ENCODE results near the gene ZDHHC1. TPM values are rescaled to one million over a fixed set of nuclear protein-coding genes. Genes with fewer than 3 reads are reported as not detected.

The ZDHHC1 gene
- total and polyA plus RNA-seq, 5 donors from 2014 or later = 0.60 TPM; not detected in 4

DNA sequence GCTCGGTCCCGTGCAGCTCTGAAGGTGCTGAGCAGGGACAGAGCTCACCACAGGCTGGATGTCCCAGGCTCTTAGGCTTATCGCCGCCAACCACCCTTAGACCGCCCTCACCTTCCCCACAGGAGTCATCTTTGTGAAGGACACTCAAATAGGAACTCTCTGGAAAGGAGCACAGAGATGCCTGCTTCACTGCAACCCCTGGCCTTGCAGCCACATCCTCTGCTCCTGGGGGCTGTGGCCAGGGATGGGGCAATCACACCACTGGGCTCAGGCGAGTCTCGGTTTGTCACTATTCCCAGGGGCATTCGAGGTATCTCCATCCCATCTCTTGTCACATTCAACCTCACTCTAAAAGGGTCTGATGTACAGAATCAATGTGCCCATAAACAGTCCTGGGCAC is 10.9 kb downstream of the ZDHHC1 start:
- Mint-ChIP-seq H3K27ac (no peak overlapping the region), H3K9me3 (peaks cover 0 to 3% (median 0%) of the 10 kb centered on the region in 7 donors), H3K4me3 (no peak overlapping the region), H3K4me1 (no peaks in the 10 kb centered on the region), H3K27me3 (peaks cover 14% of the 10 kb centered on the region), H3K36me3 (no peaks in the 10 kb centered on the region)
- Histone ChIP-seq H3K36me3 (ENCODE audit: control insufficient read depth, insufficient read depth, low read length) (no peaks in the 10 kb centered on the region), H3K27me3 (ENCODE audit: control insufficient read depth, insufficient read depth, low read length) (no peaks in the 10 kb centered on the region), H3K4me3 (ENCODE audit: low read depth, low read length) (no peak overlapping the region), H3K27ac (ENCODE audit: insufficient read depth, low read length, poor library complexity, severe bottlenecking) (no peak overlapping the region), H3K9me3 (ENCODE audit: control insufficient read depth in 2 of 2, low read length in 2 of 2) (no peaks in the 10 kb centered on the region), H3K4me1 (ENCODE audit: control insufficient read depth, insufficient read depth, low read length, poor library complexity, severe bottlenecking) (no peaks in the 10 kb centered on the region)
- DNase-seq (no peak), ATAC-seq (ENCODE audit: low read depth in 2 of 2) (no peak)

DNA sequence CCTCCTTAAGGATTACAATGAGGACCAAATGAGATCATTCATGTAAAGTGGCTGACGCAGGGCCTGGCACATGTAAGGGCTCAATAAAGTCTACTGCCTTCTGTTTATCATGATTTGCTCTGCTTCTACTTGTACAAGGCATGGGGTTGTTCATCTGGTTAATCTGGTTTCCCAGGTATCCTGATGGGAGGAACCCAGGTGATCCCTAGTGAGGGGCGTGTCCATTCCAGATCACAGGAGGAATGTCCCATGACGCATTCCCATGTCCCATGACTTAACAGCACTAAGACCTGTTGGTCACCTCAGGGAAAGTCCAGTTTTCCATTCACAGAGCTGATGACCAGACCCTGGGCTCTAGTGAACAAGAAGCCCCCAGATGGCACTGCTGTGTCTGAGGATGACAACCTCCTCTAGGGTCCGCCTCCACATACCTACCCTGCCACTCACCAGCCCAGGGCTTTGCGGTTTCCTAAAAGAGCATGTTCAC is 11.5 kb downstream of the ZDHHC1 start:
- no peaks in the 10 kb centered on the region for H3K27me3 ChIP-seq (ENCODE audit: control insufficient read depth, insufficient read depth, low read length)
- H3K36me3 ChIP-seq (ENCODE audit: control insufficient read depth, insufficient read depth, low read length) = no peaks in the 10 kb centered on the region
- no peak overlapping the region for H3K27ac Mint-ChIP-seq
- H3K4me1 Mint-ChIP-seq = no peaks in the 10 kb centered on the region
- no peaks in the 10 kb centered on the region for H3K36me3 Mint-ChIP-seq
- DNase-seq = no peak
- no peaks in the 10 kb centered on the region for H3K9me3 Mint-ChIP-seq
- no peak for ATAC-seq (ENCODE audit: low read depth in 2 of 2)
- H3K27me3 Mint-ChIP-seq = peaks cover 14% of the 10 kb centered on the region
- no peak overlapping the region for H3K27ac ChIP-seq (ENCODE audit: insufficient read depth, low read length, poor library complexity, severe bottlenecking)
- no peak overlapping the region for H3K4me3 Mint-ChIP-seq
- H3K4me1 ChIP-seq (ENCODE audit: control insufficient read depth, insufficient read depth, low read length, poor library complexity, severe bottlenecking) = no peaks in the 10 kb centered on the region
- H3K4me3 ChIP-seq (ENCODE audit: low read depth, low read length) = no peak overlapping the region
- no peaks in the 10 kb centered on the region for H3K9me3 ChIP-seq (ENCODE audit: control insufficient read depth in 2 of 2, low read length in 2 of 2)

DNA sequence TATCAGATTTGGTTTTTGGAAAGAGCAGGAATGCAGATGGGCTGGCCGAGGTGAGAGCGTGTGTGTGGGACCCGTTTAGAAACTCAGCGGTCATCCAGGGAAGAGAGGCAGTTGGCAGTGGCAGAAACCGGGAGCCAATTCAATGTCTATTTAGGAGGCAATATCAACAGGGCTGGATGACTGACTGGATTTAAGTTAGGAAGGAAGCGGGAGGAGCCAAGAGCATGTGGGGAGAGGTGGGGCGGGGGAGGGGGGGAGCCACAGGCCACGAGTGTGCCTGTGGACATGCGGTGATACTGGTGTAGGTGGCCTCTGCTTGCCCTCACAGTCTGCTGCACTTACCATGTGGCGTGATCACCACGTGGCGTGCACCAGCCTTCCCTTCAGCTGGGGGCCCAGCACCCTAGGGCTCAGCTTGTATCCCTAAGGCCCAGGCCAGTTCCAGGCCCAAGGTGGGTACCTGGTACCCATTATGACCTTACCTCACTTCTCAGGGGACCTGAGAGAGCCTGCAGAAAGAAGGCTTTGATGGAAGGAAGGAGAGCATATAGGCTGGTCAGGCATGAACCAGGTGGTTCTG is 12.2 kb downstream of the ZDHHC1 start:
- no peaks in the 10 kb centered on the region for H3K36me3 Mint-ChIP-seq
- Histone ChIP-seq H3K4me1 (ENCODE audit: control insufficient read depth, insufficient read depth, low read length, poor library complexity, severe bottlenecking) (no peaks in the 10 kb centered on the region), H3K36me3 (ENCODE audit: control insufficient read depth, insufficient read depth, low read length) (no peaks in the 10 kb centered on the region), H3K4me3 (ENCODE audit: low read depth, low read length) (no peak overlapping the region), H3K27ac (ENCODE audit: insufficient read depth, low read length, poor library complexity, severe bottlenecking) (no peak overlapping the region), H3K9me3 (ENCODE audit: control insufficient read depth in 2 of 2, low read length in 2 of 2) (no peaks in the 10 kb centered on the region), H3K27me3 (ENCODE audit: control insufficient read depth, insufficient read depth, low read length) (no peaks in the 10 kb centered on the region)
- no peaks in the 10 kb centered on the region for H3K4me1 Mint-ChIP-seq
- no peak for DNase-seq
- ATAC-seq (ENCODE audit: low read depth in 2 of 2) = no peak
- H3K9me3 Mint-ChIP-seq = no peaks in the 10 kb centered on the region
- peak overlapping the region in 1 of 3 donors; percentile 44 for H3K27ac Mint-ChIP-seq
- H3K4me3 Mint-ChIP-seq = no peak overlapping the region
- peaks cover 14% of the 10 kb centered on the region for H3K27me3 Mint-ChIP-seq

- H3K27ac Mint-ChIP-seq = no peak overlapping the region
- ATAC-seq (ENCODE audit: low read depth in 2 of 2) = no peak
- H3K27me3 Mint-ChIP-seq = peaks cover 26% of the 10 kb centered on the region
These were observed 15.4 kb downstream of the ZDHHC1 start for GRCh38 chr16:67400901-67401300.

DNA sequence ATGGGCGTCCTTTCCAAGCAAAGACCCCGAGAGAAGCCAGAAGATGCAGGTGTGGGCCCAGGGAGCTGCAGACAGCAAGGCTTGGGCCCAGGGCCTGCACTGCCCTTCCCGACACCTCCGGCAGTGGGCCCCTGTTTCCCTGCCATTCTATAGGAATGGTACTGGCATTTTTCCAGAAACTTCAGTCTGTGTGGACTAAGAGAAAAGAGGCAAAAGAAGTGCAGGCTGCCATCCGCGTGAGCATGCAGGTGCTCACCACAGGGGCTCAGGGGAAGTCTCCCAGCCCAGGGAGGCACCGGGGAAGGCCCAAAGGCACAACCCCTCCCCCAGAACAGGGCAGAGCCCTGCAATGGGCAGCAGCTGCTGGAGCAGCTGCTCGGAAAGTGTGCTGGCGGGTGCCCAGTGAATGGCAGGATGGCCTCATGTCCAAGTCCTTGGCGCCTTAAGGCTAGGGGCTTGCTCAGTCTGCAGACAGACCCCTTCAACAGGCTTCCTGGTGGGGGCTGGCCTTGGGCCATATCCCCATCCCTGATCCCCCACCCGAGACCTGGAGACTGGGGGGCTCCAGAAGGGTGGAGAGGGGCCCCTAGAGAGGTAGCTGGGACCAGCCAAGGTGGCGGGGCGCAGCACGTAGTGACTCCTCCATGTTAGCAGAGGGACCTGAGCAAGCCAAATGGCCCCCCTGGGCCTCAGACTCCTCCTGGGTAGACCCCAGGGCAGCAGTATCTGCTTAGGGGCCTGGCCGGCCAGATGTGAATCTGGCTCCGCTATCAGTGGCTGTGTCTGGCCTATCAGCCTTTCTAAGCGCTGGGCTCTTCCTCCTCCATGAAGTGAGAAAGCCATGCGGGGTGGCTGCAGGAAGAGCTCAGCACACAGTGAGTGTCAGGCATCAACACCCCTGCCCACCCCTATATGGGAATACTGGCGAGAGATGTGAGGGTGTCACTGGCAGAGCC is 16.2 kb downstream of the ZDHHC1 start:
- Histone ChIP-seq H3K4me1 (ENCODE audit: control insufficient read depth, insufficient read depth, low read length, poor library complexity, severe bottlenecking) (no peaks in the 10 kb centered on the region), H3K4me3 (ENCODE audit: low read depth, low read length) (no peak overlapping the region), H3K27me3 (ENCODE audit: control insufficient read depth, insufficient read depth, low read length) (no peaks in the 10 kb centered on the region), H3K36me3 (ENCODE audit: control insufficient read depth, insufficient read depth, low read length) (no peaks in the 10 kb centered on the region), H3K27ac (ENCODE audit: insufficient read depth, low read length, poor library complexity, severe bottlenecking) (no peak overlapping the region), H3K9me3 (ENCODE audit: control insufficient read depth in 2 of 2, low read length in 2 of 2) (no peaks in the 10 kb centered on the region)
- Mint-ChIP-seq H3K4me3 (no peak overlapping the region), H3K9me3 (no peaks in the 10 kb centered on the region), H3K36me3 (no peaks in the 10 kb centered on the region), H3K27ac (no peak overlapping the region), H3K27me3 (peaks cover 32% of the 10 kb centered on the region), H3K4me1 (peaks cover 0 to 6% (median 0%) of the 10 kb centered on the region in 4 donors)
- ATAC-seq (ENCODE audit: low read depth in 2 of 2) = no peak
- DNase-seq = no peak

More at GRCh38 chr16:67400901-67401300, 15.4 kb downstream of the ZDHHC1 start:
- Histone ChIP-seq H3K27ac (ENCODE audit: insufficient read depth, low read length, poor library complexity, severe bottlenecking) (no peak overlapping the region), H3K4me3 (ENCODE audit: low read depth, low read length) (no peak overlapping the region), H3K9me3 (ENCODE audit: control insufficient read depth in 2 of 2, low read length in 2 of 2) (no peaks in the 10 kb centered on the region), H3K36me3 (ENCODE audit: control insufficient read depth, insufficient read depth, low read length) (no peaks in the 10 kb centered on the region), H3K4me1 (ENCODE audit: control insufficient read depth, insufficient read depth, low read length, poor library complexity, severe bottlenecking) (no peaks in the 10 kb centered on the region), H3K27me3 (ENCODE audit: control insufficient read depth, insufficient read depth, low read length) (no peaks in the 10 kb centered on the region)
- no peak overlapping the region for H3K4me3 Mint-ChIP-seq
- H3K9me3 Mint-ChIP-seq = no peaks in the 10 kb centered on the region
- H3K4me1 Mint-ChIP-seq = peaks cover 0 to 2% (median 0%) of the 10 kb centered on the region in 4 donors
- no peaks in the 10 kb centered on the region for H3K36me3 Mint-ChIP-seq
- no peak for DNase-seq

DNA sequence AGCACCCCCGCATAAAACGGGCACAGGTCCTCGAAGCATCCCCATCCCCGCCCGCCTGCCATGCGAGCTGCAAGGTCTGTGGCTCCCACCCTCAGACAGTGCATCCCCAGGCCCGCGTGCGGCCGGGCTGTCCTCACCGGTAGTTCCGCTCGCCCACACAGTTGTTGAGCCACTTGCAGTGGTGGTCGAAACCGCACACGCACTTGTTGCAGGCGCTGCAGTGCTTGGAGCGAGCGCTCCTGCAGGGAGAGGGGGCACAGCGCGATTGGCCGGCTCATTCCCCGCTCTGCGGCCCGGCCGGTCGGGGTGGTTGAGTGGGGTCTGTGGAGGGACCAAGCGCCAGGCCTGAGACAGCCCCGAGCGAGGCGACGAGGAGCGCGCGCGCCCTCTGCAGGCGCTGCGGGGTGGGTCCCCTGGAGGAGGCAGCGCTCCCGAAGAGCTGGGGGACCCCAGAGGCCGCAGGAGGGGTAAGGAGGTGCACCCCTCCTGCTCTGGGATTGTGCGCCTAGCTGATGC is 17.0 kb downstream of the ZDHHC1 start:
- H3K4me3 Mint-ChIP-seq = no peak overlapping the region
- H3K36me3 ChIP-seq (ENCODE audit: control insufficient read depth, insufficient read depth, low read length) = no peaks in the 10 kb centered on the region
- DNase-seq (peak in 2 of 3 donors; percentile 23 to 25), ATAC-seq (ENCODE audit: low read depth in 2 of 2) (peak in 1 of 2 donors; percentile 53)
- peaks cover 7% of the 10 kb centered on the region for H3K4me1 ChIP-seq (ENCODE audit: control insufficient read depth, insufficient read depth, low read length, poor library complexity, severe bottlenecking)
- H3K27me3 ChIP-seq (ENCODE audit: control insufficient read depth, insufficient read depth, low read length) = no peaks in the 10 kb centered on the region
- no peaks in the 10 kb centered on the region for H3K9me3 Mint-ChIP-seq
- H3K27ac ChIP-seq (ENCODE audit: insufficient read depth, low read length, poor library complexity, severe bottlenecking) = no peak overlapping the region
- H3K4me3 ChIP-seq (ENCODE audit: low read depth, low read length) = no peak overlapping the region
- H3K4me1 Mint-ChIP-seq = peaks cover 0 to 6% (median under 1%) of the 10 kb centered on the region in 4 donors
- peaks cover 33% of the 10 kb centered on the region for H3K27me3 Mint-ChIP-seq
- no peaks in the 10 kb centered on the region for H3K9me3 ChIP-seq (ENCODE audit: control insufficient read depth in 2 of 2, low read length in 2 of 2)
- H3K27ac Mint-ChIP-seq = no peak overlapping the region
- H3K36me3 Mint-ChIP-seq = no peaks in the 10 kb centered on the region

DNA sequence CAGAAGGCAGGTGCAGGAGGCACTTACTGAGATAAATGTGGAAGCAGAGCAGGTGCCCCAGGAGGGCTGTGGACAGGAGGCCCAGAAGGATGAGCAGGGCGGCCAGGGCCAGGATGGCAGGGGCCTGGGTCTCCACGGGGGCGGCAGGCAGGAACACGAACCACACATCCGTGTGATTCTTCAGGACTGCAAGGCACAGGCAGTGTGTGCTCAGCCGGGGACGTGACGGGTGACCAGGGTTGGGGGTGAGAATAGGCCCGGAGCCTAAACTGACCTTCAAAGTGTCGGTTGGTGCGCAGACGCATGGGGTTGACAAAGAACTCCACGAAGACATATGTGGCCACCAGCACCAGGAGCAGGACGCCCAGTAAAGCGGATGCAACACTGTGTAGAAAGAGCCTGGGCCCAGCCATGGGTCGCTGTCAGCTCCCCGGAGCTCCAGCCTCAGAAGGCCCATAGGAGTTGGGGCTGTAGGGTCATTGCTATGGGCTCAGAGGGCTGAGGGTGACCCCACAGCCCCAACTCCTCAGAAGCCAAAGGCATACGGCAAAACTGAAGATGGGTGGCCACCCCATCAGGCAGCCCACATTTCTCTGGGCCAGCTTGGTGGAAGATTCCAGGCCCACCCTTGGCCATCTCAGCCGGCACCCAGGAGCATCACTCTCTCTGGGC is 17.6 kb downstream of the ZDHHC1 start:
- Histone ChIP-seq H3K4me3 (ENCODE audit: low read depth, low read length) (no peak overlapping the region), H3K27ac (ENCODE audit: insufficient read depth, low read length, poor library complexity, severe bottlenecking) (no peak overlapping the region), H3K9me3 (ENCODE audit: control insufficient read depth in 2 of 2, low read length in 2 of 2) (no peaks in the 10 kb centered on the region), H3K27me3 (ENCODE audit: control insufficient read depth, insufficient read depth, low read length) (no peaks in the 10 kb centered on the region), H3K36me3 (ENCODE audit: control insufficient read depth, insufficient read depth, low read length) (no peaks in the 10 kb centered on the region), H3K4me1 (ENCODE audit: control insufficient read depth, insufficient read depth, low read length, poor library complexity, severe bottlenecking) (peaks cover 13% of the 10 kb centered on the region)
- H3K27me3 Mint-ChIP-seq = peaks cover 36% of the 10 kb centered on the region
- no peaks in the 10 kb centered on the region for H3K36me3 Mint-ChIP-seq
- H3K27ac Mint-ChIP-seq = no peak overlapping the region
- ATAC-seq (ENCODE audit: low read depth in 2 of 2) (no peak), DNase-seq (no peak)
- peaks cover 0 to 12% (median 3%) of the 10 kb centered on the region in 4 donors for H3K4me1 Mint-ChIP-seq
- no peak overlapping the region for H3K4me3 Mint-ChIP-seq
- no peaks in the 10 kb centered on the region for H3K9me3 Mint-ChIP-seq

All from CD4-positive, CD25-positive, alpha-beta regulatory T cell (primary cell).